GM18526 (cell line): ENCODE results near the gene MRAS.

Experiments
- POLR2A ChIP-seq: IDR thresholded peaks from 3 replicates; pipeline ENCODE4 v1.6.1; 2011; ENCODE audit not compliant: insufficient read length; ENCODE audit errors: extremely low read depth

The MRAS gene

DNA sequence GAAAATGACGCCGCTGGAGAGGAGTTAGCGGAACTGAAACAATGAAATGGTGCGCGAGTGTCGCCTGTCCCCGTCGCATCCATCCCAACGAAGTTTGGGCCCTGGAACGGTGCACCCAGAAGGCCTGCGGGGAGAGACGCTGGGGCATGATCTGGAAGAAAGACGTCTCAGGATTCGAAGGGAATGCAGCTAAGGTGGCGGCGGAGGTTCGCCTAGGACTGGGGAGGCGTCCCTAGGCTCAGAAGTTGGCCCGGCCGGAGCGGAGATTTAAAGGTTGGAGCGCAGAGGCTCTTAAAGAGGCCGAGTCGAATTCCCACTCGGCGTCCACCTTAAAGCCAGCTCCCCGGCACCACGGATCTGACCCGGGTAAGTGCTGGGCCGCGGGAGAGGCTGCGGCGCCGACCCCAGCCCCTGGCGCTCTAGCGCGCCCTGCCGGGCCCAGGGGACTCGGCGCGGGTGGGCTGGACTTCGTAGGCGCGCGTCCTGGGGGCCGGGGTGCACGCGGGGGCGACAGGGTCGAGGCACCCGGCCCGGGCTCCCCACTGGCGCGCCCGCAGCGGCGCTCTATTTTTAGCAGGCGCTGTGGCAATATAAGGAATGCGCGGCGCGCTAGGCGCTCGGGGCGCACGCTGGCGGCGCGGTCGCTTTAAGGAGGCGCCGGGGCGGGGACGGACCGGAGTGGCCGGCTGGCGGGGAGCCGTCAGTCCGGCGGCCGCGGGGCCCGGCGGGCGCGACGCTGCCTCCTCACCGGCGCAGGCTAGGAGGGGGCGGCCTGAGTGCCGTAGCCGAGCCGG lies at the start of gene MRAS:
Gene MRAS, plus strand, starts transcription at position 620 of the 794 bp plus-strand sequence. CDS start 24,305 bp downstream, outside the sequence.
- TF ChIP-seq POLR2A: no peak

DNA sequence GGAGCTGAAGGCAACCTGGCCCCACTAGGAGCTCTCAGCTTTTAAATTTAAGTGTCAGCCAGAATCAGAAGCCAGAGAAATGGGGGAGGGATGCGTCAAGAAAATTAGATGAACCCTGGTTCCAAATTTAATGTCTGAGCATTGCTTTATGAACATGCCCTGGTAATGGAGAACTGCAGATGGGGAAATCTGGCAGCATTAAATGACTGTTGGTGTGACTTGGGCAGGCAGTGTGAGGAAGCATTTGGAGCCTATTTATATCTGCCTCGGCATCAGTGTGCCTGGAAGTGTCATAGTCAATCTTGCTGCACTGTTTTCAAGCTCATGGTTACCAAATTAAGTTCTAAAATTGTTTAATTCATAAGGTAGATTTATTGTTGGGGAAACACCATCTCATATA lies 47.7 kb upstream of the MRAS start:
- TF ChIP-seq POLR2A: no peak

DNA sequence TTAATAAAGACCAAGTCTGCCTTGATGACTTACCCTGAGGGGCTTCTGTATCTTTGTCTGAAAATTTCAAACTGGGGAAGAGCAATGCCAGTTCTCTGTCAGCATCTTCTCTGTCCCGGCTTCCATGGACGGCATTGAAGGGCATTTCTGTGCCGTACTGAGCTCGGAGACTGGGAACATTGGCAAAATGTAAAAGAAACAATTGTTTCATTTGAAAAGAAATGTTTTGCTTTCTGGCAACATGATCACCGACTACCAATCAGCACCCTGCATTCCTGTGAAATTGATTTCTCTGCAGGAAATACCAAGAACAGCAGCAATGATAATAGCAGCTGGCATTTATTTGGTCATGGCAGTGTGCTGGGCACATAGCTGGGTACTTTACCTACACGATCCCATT lies 44.9 kb upstream of the MRAS start:
- no peak for TF ChIP-seq POLR2A

- TF ChIP-seq POLR2A: no peak
These were observed 40.5 kb upstream of the MRAS start for GRCh38 chr3:138307899-138308298.

DNA sequence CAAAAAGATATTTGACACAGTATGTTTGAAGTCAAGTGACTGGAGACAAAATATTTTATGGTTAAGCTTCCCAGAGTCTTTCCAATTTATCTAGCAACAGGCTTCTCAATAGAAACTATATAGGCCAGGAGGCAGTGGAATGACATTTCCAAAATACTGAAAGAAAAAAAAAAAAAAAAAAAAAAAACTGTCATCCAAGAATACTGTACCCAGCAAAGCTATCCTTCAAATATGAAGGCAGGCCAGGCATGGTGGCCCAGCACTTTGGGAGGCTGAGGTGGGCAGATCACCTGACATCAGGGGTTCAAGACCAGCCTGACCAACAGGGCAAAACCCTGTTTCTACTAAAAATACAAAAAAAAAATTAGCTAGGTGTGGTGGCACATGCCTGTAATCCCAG lies 39.6 kb upstream of the MRAS start:
- TF ChIP-seq POLR2A: no peak

DNA sequence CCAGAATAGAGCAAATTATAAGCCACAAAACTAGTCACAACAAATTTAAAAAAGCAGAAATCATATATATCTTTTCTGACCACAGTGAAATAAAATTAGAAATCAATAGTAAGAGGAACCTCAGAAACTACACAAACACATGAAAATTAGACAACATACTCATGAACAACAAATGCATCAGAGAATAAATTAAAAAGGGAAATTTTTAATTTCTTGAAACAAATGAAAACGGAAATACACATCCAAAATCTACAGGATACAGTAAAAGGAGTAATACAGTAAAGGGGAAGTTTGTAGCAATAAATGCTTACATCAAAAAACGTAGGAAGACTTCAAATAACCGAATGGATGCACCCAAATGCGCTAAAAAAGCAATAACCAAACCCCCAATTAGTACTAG lies 37.9 kb upstream of the MRAS start:
- no peak for TF ChIP-seq POLR2A

DNA sequence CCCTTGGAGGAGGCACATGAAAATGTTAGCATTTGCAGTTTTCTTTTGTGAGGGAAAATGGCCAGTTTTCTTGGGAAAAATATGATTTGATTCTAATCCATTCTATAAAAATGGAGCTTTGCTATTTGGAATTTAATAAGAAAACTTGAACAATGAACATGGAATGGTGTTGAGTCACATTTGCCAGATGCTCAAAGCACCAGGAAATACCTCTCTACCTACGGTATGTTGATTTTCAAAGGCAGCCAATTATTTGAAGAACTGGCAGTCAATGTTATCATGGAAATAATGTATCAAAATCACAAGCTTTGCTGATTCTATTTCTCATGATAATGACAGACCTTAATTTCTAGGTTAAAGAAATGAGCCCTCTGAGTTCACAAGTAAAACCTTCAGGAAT lies 33.6 kb upstream of the MRAS start:
- no peak for TF ChIP-seq POLR2A

DNA sequence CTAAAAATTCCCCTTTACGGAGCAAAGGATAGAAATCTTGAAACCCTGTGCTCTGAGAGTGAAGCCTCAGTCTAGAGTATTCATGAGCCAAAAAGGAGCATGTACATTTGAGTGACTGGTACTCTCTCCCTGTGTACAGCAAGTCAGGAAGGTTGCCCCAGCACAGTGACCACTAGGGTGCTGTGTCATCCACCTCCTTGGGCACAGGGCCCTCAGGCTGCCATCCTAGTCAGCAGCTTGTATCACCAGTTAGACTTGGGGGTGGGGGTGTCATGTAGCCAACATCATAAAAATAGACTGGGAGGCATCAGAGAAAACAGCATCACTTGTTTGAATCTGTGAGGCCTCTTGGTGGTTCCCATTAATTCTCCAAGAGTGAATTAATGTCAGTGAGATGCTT lies 30.7 kb upstream of the MRAS start:
- TF ChIP-seq POLR2A: no peak

DNA sequence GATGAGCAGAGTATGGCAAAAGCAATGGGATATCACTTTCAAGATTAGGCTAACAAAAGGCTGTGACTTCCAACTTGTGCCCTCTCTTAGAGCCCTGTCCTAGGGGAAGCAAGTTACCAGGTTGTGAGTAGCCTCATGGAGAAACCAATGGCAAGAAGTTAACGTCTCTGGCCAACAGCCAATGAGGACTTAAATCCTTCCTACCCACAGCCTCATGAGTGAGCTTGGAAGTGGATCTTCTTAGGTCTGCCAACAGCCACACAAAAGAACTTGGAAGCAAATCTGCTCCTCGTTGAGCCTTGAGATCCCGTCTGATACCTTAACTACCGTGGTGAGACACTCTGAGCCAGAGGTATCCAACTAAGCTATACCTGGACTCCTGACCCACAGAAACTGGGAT lies 24.4 kb upstream of the MRAS start:
- no peak for TF ChIP-seq POLR2A

DNA sequence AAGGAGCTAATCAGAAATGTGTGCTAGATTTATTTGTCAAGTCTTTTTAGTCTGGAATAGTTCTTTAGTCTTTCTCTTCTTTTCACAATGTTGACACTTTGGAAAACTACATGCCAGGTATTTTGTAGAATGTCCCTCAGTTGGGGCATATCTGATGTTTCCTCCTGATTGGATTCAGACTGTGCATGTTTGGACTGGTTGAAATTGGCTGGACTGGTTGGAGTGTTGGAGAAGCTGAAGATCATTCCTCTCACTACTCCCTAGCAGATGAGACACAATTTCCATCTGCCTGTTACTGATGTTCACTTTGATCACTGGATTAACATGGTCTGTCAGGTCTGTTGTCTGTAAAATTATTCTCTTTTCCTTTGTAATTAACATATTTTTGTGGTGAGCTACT lies 22.4 kb upstream of the MRAS start:
- TF ChIP-seq POLR2A: no peak

GRCh38 chr3:138326866-138327595 lies 21.3 kb upstream of the MRAS start:
- TF ChIP-seq POLR2A: no peak

- TF ChIP-seq POLR2A: no peak
These were observed 20.5 kb upstream of the MRAS start for GRCh38 chr3:138327831-138328230.

DNA sequence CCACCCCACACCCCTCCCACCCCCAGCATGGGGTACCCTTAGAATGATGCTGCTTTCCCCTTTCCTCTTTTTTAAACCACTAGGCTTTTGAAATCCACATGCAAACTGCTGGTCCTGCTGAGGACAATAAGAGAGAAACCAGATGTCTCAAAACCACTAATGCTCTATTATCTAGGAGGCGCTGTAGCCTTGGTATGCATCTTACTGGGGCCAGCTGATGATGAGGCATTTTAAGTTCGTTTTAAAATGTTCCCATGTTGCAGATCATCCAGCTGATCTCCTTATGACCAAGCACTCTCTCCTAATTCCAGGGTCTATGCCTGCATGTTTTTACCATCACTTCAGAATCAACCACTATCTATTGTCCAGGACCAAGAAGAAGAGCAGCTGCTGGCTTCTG lies 20.0 kb upstream of the MRAS start:
- TF ChIP-seq POLR2A: no peak

- TF ChIP-seq POLR2A: no peak
These were observed 19.0 kb upstream of the MRAS start, which contains the start of gene NME9 for GRCh38 chr3:138329127-138329983. Gene NME9 (minus strand): TSS chr3:138329851. CDS start chr3:138329335, 516 bp downstream.

- no peak for TF ChIP-seq POLR2A
These were observed 18.4 kb upstream of the MRAS start for GRCh38 chr3:138329984-138330293.
